ENCODE results near the gene GEMIN2.
"Not testable (repeated sequence)": the region's sequence is repeated elsewhere in the genome, so short reads cannot be mapped to it uniquely, and the experiment has no call there.

GRCh38 chr14:39069169-39069805, 44.8 kb upstream of the GEMIN2 start:
- TF ChIP-seq CTCF, POLR2A, EP300 (IDR thresholded peaks at IDR 0.05): not testable (repeated sequence)

Measured in tibial nerve (tissue), 4 donors.